ENCODE results near the gene MACROD1.

DNA sequence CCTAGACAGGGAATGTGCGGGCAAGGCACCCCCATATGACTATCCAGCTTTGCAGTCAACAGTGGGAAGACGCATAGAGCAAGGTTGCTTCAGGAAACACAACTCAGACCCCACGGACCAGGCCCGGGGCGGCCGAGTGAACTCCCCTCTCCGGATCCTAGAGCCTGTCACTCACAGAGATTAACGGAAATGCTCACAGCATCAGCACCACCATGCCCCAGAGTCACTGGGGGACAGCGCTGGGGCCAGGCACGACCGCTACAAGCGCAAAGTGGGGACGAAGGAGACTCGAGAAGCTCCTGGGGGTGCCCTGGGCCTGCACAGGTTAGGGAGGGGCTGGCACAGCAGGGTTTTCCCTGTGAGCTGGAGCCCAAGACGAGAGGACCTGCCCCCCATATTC, 15.9 kb downstream of the MACROD1 start:
- TF ChIP-seq, protein P1, sequence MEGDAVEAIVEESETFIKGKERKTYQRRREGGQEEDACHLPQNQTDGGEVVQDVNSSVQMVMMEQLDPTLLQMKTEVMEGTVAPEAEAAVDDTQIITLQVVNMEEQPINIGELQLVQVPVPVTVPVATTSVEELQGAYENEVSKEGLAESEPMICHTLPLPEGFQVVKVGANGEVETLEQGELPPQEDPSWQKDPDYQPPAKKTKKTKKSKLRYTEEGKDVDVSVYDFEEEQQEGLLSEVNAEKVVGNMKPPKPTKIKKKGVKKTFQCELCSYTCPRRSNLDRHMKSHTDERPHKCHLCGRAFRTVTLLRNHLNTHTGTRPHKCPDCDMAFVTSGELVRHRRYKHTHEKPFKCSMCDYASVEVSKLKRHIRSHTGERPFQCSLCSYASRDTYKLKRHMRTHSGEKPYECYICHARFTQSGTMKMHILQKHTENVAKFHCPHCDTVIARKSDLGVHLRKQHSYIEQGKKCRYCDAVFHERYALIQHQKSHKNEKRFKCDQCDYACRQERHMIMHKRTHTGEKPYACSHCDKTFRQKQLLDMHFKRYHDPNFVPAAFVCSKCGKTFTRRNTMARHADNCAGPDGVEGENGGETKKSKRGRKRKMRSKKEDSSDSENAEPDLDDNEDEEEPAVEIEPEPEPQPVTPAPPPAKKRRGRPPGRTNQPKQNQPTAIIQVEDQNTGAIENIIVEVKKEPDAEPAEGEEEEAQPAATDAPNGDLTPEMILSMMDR (IDR thresholded peaks at IDR 0.05), result no peak
- no peak for TF ChIP-seq ZFX (IDR thresholded peaks at IDR 0.05; ENCODE audit: borderline replicate concordance)
